ENCODE measurements around the gene ANKMY1. TPM values are rescaled to one million over a fixed set of nuclear protein-coding genes. Genes with fewer than 3 reads are reported as not detected.
A peak's percentile ranks its signal among the peaks of the same experiment; 100 is the strongest.

ANKMY1 gene
- total RNA-seq, 1 donor = 11.2 TPM

GRCh38 chr2:240556553-240557100 lies 1.2 kb downstream of the ANKMY1 start:
- Histone ChIP-seq H3K4me2 (ENCODE audit: insufficient read depth, low read length) (peak overlapping the region; percentile 90), H3K4me1 (ENCODE audit: insufficient read depth, low read length) (peaks cover 32% of the 10 kb centered on the region), H3K9me3 (ENCODE audit: low read depth, low read length) (no peaks in the 10 kb centered on the region), H3K4me3 (ENCODE audit: insufficient read depth, low read length) (peak overlapping the region; percentile 74), H4K20me1 (ENCODE audit: insufficient read depth, low read length) (peaks cover 30% of the 10 kb centered on the region), H3K36me3 (ENCODE audit: insufficient read depth, low read length) (peaks cover under 1% of the 10 kb centered on the region), H3K79me2 (ENCODE audit: insufficient read depth, low read length) (peaks cover 49% of the 10 kb centered on the region), H3K27ac (ENCODE audit: low read depth, low read length) (no peak overlapping the region), H2AFZ (ENCODE audit: low read length) (no peak overlapping the region), H3K27me3 (ENCODE audit: insufficient read depth, low read length) (no peaks in the 10 kb centered on the region)
- peak; percentile 95 for DNase-seq (ENCODE audit: insufficient read length, low spot score, missing footprints)
- peak; percentile 62 for TF ChIP-seq CTCF (IDR thresholded peaks at IDR 0.05; ENCODE audit: extremely low read depth, low read depth, low read length)

GRCh38 chr2:240555541-240556250 lies 2.1 kb downstream of the ANKMY1 start:
- Histone ChIP-seq H4K20me1 (ENCODE audit: insufficient read depth, low read length) (peaks cover 30% of the 10 kb centered on the region), H3K4me2 (ENCODE audit: insufficient read depth, low read length) (no peak overlapping the region), H3K79me2 (ENCODE audit: insufficient read depth, low read length) (peaks cover 49% of the 10 kb centered on the region), H3K4me3 (ENCODE audit: insufficient read depth, low read length) (no peak overlapping the region), H3K27me3 (ENCODE audit: insufficient read depth, low read length) (no peaks in the 10 kb centered on the region), H3K27ac (ENCODE audit: low read depth, low read length) (no peak overlapping the region), H3K36me3 (ENCODE audit: insufficient read depth, low read length) (peaks cover 9% of the 10 kb centered on the region), H2AFZ (ENCODE audit: low read length) (no peak overlapping the region), H3K9me3 (ENCODE audit: low read depth, low read length) (no peaks in the 10 kb centered on the region), H3K4me1 (ENCODE audit: insufficient read depth, low read length) (peaks cover 27% of the 10 kb centered on the region)
- peak; percentile 58 for DNase-seq (ENCODE audit: insufficient read length, low spot score, missing footprints)
- TF ChIP-seq CTCF (IDR thresholded peaks at IDR 0.05; ENCODE audit: extremely low read depth, low read depth, low read length) = no peak

- Histone ChIP-seq H3K79me2 (ENCODE audit: insufficient read depth, low read length) (peaks cover 49% of the 10 kb centered on the region), H3K4me2 (ENCODE audit: insufficient read depth, low read length) (no peak overlapping the region), H3K36me3 (ENCODE audit: insufficient read depth, low read length) (peaks cover 10% of the 10 kb centered on the region), H2AFZ (ENCODE audit: low read length) (no peak overlapping the region), H3K27ac (ENCODE audit: low read depth, low read length) (no peak overlapping the region), H3K4me1 (ENCODE audit: insufficient read depth, low read length) (peaks cover 25% of the 10 kb centered on the region), H3K9me3 (ENCODE audit: low read depth, low read length) (no peaks in the 10 kb centered on the region), H4K20me1 (ENCODE audit: insufficient read depth, low read length) (peaks cover 30% of the 10 kb centered on the region), H3K27me3 (ENCODE audit: insufficient read depth, low read length) (no peaks in the 10 kb centered on the region), H3K4me3 (ENCODE audit: insufficient read depth, low read length) (no peak overlapping the region)
- TF ChIP-seq CTCF (IDR thresholded peaks at IDR 0.05; ENCODE audit: extremely low read depth, low read depth, low read length) = no peak
- peak; percentile 88 for DNase-seq (ENCODE audit: insufficient read length, low spot score, missing footprints)
Measured at GRCh38 chr2:240554767-240555493, 2.9 kb downstream of the ANKMY1 start.

- DNase-seq (ENCODE audit: insufficient read length, low spot score, missing footprints) = peak; percentile 53
- Histone ChIP-seq H3K4me1 (ENCODE audit: insufficient read depth, low read length) (peaks cover 16% of the 10 kb centered on the region), H2AFZ (ENCODE audit: low read length) (no peak overlapping the region), H3K27me3 (ENCODE audit: insufficient read depth, low read length) (no peaks in the 10 kb centered on the region), H3K27ac (ENCODE audit: low read depth, low read length) (no peak overlapping the region), H3K4me2 (ENCODE audit: insufficient read depth, low read length) (no peak overlapping the region), H3K4me3 (ENCODE audit: insufficient read depth, low read length) (no peak overlapping the region), H4K20me1 (ENCODE audit: insufficient read depth, low read length) (peaks cover 22% of the 10 kb centered on the region), H3K9me3 (ENCODE audit: low read depth, low read length) (no peaks in the 10 kb centered on the region), H3K36me3 (ENCODE audit: insufficient read depth, low read length) (peaks cover 10% of the 10 kb centered on the region), H3K79me2 (ENCODE audit: insufficient read depth, low read length) (peaks cover 42% of the 10 kb centered on the region)
- no peak for TF ChIP-seq CTCF (IDR thresholded peaks at IDR 0.05; ENCODE audit: extremely low read depth, low read depth, low read length)
Measured at GRCh38 chr2:240553956-240554480, 3.8 kb downstream of the ANKMY1 start.
